Measurements from ENCODE around the gene CPN2.

DNA sequence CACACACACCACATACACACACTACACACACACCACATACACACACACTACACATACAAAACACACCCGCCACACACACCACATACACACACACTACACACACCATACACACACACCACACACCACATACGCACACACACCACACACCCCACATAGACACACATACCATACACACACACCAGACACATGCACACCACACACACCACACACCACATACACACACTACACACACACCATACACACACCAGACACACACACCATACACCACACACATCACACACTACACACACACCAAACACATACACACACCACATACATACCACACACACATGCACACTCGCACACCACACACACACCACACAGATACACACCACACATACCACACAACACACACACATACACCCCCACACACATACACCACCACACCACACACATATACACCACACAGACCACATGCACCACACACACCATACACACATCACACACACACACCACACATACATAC lies 26.3 kb downstream of the CPN2 start:
- TF ChIP-seq, protein P1, sequence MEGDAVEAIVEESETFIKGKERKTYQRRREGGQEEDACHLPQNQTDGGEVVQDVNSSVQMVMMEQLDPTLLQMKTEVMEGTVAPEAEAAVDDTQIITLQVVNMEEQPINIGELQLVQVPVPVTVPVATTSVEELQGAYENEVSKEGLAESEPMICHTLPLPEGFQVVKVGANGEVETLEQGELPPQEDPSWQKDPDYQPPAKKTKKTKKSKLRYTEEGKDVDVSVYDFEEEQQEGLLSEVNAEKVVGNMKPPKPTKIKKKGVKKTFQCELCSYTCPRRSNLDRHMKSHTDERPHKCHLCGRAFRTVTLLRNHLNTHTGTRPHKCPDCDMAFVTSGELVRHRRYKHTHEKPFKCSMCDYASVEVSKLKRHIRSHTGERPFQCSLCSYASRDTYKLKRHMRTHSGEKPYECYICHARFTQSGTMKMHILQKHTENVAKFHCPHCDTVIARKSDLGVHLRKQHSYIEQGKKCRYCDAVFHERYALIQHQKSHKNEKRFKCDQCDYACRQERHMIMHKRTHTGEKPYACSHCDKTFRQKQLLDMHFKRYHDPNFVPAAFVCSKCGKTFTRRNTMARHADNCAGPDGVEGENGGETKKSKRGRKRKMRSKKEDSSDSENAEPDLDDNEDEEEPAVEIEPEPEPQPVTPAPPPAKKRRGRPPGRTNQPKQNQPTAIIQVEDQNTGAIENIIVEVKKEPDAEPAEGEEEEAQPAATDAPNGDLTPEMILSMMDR (IDR thresholded peaks at IDR 0.05; ENCODE audit: poor library complexity, severe bottlenecking) = no peak
- TF ChIP-seq POLR2AphosphoS5 (IDR thresholded peaks at IDR 0.05) (no peak), TAF1 (IDR thresholded peaks at IDR 0.05; ENCODE audit: low read depth) (no peak), EZH2 (IDR thresholded peaks at IDR 0.05; ENCODE audit: borderline replicate concordance, insufficient read depth, low read length, poor library complexity, severe bottlenecking) (no peak), EP300 (conservative IDR thresholded peaks at IDR 0.05; ENCODE audit: poor library complexity, severe bottlenecking) (no peak)
- TF ChIP-seq, protein P2, sequence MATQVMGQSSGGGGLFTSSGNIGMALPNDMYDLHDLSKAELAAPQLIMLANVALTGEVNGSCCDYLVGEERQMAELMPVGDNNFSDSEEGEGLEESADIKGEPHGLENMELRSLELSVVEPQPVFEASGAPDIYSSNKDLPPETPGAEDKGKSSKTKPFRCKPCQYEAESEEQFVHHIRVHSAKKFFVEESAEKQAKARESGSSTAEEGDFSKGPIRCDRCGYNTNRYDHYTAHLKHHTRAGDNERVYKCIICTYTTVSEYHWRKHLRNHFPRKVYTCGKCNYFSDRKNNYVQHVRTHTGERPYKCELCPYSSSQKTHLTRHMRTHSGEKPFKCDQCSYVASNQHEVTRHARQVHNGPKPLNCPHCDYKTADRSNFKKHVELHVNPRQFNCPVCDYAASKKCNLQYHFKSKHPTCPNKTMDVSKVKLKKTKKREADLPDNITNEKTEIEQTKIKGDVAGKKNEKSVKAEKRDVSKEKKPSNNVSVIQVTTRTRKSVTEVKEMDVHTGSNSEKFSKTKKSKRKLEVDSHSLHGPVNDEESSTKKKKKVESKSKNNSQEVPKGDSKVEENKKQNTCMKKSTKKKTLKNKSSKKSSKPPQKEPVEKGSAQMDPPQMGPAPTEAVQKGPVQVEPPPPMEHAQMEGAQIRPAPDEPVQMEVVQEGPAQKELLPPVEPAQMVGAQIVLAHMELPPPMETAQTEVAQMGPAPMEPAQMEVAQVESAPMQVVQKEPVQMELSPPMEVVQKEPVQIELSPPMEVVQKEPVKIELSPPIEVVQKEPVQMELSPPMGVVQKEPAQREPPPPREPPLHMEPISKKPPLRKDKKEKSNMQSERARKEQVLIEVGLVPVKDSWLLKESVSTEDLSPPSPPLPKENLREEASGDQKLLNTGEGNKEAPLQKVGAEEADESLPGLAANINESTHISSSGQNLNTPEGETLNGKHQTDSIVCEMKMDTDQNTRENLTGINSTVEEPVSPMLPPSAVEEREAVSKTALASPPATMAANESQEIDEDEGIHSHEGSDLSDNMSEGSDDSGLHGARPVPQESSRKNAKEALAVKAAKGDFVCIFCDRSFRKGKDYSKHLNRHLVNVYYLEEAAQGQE (IDR thresholded peaks at IDR 0.05; ENCODE audit: borderline replicate concordance) = no peak
